Measurements from ENCODE around the gene NRN1.

The NRN1 gene

GRCh38 chr6:6002005-6002847, 4.5 kb downstream of the NRN1 start:
- DNase-seq (ENCODE audit: low spot score), result no peak

GRCh38 chr6:6001443-6001842, 5.3 kb downstream of the NRN1 start:
- DNase-seq (ENCODE audit: low spot score), result no peak

GRCh38 chr6:5999688-6000608, 6.8 kb downstream of the NRN1 start:
- DNase-seq (ENCODE audit: low spot score), result no peak

- DNase-seq (ENCODE audit: low spot score), result no peak
Measured at GRCh38 chr6:5998711-5999687, 7.7 kb downstream of the NRN1 start.

GRCh38 chr6:5998236-5998635, 8.5 kb downstream of the NRN1 start:
- DNase-seq (ENCODE audit: low spot score), result no peak

GRCh38 chr6:5997420-5997987, 9.2 kb downstream of the NRN1 start:
- no peak for DNase-seq (ENCODE audit: low spot score)

GRCh38 chr6:5996714-5997419, 9.9 kb downstream of the NRN1 start:
- DNase-seq (ENCODE audit: low spot score), result peak; percentile 61

GRCh38 chr6:5995949-5996713, 10.6 kb downstream of the NRN1 start:
- DNase-seq (ENCODE audit: low spot score), result peak; percentile 85

GRCh38 chr6:5995658-5995948, 11.1 kb downstream of the NRN1 start:
- DNase-seq (ENCODE audit: low spot score), result no peak

- DNase-seq (ENCODE audit: low spot score), result no peak
Measured at GRCh38 chr6:5994999-5995657, 11.6 kb downstream of the NRN1 start.

GRCh38 chr6:5994234-5994998, 12.3 kb downstream of the NRN1 start:
- DNase-seq (ENCODE audit: low spot score), result no peak

- DNase-seq (ENCODE audit: low spot score), result no peak
Measured at GRCh38 chr6:5992551-5993225, 14.0 kb downstream of the NRN1 start.

GRCh38 chr6:5990786-5991185, 15.9 kb downstream of the NRN1 start:
- no peak for DNase-seq (ENCODE audit: low spot score)

- DNase-seq (ENCODE audit: low spot score), result no peak
Measured at GRCh38 chr6:5989141-5989723, 17.5 kb downstream of the NRN1 start.

- no peak for DNase-seq (ENCODE audit: low spot score)
Measured at GRCh38 chr6:5986861-5987260, 19.9 kb downstream of the NRN1 start.

- no peak for DNase-seq (ENCODE audit: low spot score)
Measured at GRCh38 chr6:5984150-5985089, 22.3 kb downstream of the NRN1 start.

Data from LoVo (cell line).